ENCODE data around the gene NOL3. TPM values are rescaled to one million over a fixed set of nuclear protein-coding genes. Genes with fewer than 3 reads are reported as not detected.

NOL3 gene
- total and polyA plus RNA-seq, 8 donors = 15.2 to 119 (median 22.7) TPM

GRCh38 chr16:67163164-67163998, 7.0 kb upstream of the NOL3 start:
- no peak overlapping the region for H3K27ac ChIP-seq
- H3K4me1 ChIP-seq = peaks cover 0 to 18% (median 5%) of the 10 kb centered on the region in 3 donors
- peak overlapping the region in 2 of 4 donors; percentile 17 to 27 for H3K4me3 ChIP-seq
- H3K27me3 ChIP-seq = no peaks in the 10 kb centered on the region
- intact Hi-C loops (cut with DNase I) = loop anchor here in 1 of 3 donors (10.0 kb wide), 1 partner anchor 189 kb away; no protein-coding TSS in a partner anchor
- DNase-seq (peak in 3 of 6 donors; percentile 54 to 79 (median 62)), ATAC-seq (peak in 2 of 4 donors; percentile 2 to 6), FAIRE-seq (no peak)
- TF ChIP-seq CTCF (IDR thresholded peaks at IDR 0.05) = no peak
- H3K9me3 ChIP-seq = no peaks in the 10 kb centered on the region
- no peaks in the 10 kb centered on the region for H3K36me3 ChIP-seq
- WGBS, 2 donors = 50 to 59% methylated on average over 97 to 99 of the region's 99 CpGs

- Histone ChIP-seq H3K4me1 (peaks cover 0 to 11% (median 5%) of the 10 kb centered on the region in 3 donors), H3K4me3 (peak overlapping the region in 1 of 4 donors; percentile 27), H3K27me3 (no peaks in the 10 kb centered on the region), H3K36me3 (no peaks in the 10 kb centered on the region), H3K27ac (no peak overlapping the region), H3K9me3 (no peaks in the 10 kb centered on the region)
- ATAC-seq (no peak), FAIRE-seq (no peak), DNase-seq (peak in 4 of 6 donors; percentile 20 to 78 (median 48))
- WGBS, 2 donors = 29 to 36% methylated on average over 32 to 34 of the region's 34 CpGs
- no peak for TF ChIP-seq CTCF (IDR thresholded peaks at IDR 0.05)
- intact Hi-C loops (cut with DNase I) = loop anchor here in 1 of 3 donors (10.0 kb wide), 1 partner anchor 189 kb away; no protein-coding TSS in a partner anchor
Observed at GRCh38 chr16:67163999-67164558, 6.3 kb upstream of the NOL3 start.

- Histone ChIP-seq H3K27ac (no peak within 1 kb of the TSS), H3K36me3 (no peaks in the 10 kb centered on the region), H3K9me3 (no peaks in the 10 kb centered on the region), H3K4me3 (peak within 1 kb of the TSS in 2 of 4 donors; percentile 17 to 30), H3K27me3 (no peaks in the 10 kb centered on the region), H3K4me1 (peaks cover 5 to 14% (median 5%) of the 10 kb centered on the region in 3 donors)
- whole genome bisulfite sequencing, 2 donors = 7 to 15% methylated on average over 30 to 41 of the region's 41 CpGs
- no peak for TF ChIP-seq CTCF (IDR thresholded peaks at IDR 0.05)
- FAIRE-seq (no peak), ATAC-seq (peak in 3 of 4 donors; percentile 12 to 28 (median 18)), DNase-seq (peak in 5 of 6 donors; percentile 32 to 79 (median 61))
- intact Hi-C loops (cut with DNase I) = loop anchor here in 1 of 3 donors (10.0 kb wide), 1 partner anchor 190 kb away; no protein-coding TSS in a partner anchor
Observed at GRCh38 chr16:67164599-67165061, 5.7 kb upstream of the NOL3 start, which contains the start of gene HSF4. TSS of gene HSF4 (plus strand) at chr16:67164745. CDS start at chr16:67164812, 67 bp downstream.

DNA sequence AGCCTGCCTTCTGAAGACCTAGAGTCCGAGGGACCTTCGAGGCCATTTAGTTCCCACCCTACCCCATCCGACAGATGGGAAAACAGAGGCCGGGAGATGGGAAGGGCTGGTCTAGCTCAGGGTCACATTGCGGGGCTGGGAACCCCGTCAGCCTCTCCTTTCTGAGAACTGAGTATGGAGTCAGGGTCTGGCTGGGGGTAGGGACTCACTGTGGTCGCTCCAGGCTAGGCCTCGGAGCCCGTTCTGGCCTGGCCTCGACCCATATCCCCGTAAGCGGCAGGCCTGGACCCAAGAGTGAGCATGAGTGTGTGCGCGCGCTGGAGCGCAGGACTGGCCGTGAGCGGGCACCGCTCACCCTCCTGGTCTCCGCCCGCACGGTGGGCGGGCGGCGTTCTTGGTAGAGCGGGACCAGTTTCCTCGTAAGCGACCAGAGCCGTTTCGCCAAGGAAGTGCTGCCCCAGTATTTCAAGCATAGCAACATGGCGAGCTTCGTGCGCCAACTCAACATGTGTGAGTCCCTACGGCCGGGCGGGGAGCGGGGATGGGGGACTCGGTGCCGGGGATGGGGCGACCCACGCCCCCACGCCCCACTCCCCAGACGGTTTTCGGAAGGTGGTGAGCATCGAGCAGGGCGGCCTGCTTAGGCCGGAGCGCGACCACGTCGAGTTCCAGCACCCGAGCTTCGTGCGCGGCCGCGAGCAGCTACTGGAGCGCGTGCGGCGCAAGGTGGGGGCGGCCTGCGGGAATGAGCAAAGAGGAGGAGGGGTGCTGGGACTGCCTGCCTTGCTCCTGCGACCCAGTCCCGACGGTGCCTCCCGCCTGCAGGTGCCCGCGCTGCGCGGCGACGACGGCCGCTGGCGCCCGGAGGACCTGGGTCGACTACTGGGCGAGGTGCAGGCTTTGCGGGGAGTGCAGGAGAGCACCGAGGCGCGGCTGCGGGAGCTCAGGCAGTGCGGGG, 4.9 kb upstream of the NOL3 start:
- no peak for ATAC-seq

More for the DNA sequence above, 4.9 kb upstream of the NOL3 start:
- Histone ChIP-seq H3K27ac (no peak overlapping the region), H3K4me1 (peaks cover 5 to 19% (median 9%) of the 10 kb centered on the region in 3 donors), H3K9me3 (no peaks in the 10 kb centered on the region), H3K4me3 (peak overlapping the region in 1 of 4 donors; percentile 30), H3K36me3 (no peaks in the 10 kb centered on the region), H3K27me3 (no peaks in the 10 kb centered on the region)
- peak in 4 of 6 donors; percentile 10 to 74 (median 46) for DNase-seq
- TF ChIP-seq CTCF (IDR thresholded peaks at IDR 0.05) = no peak
- intact Hi-C loops (cut with DNase I) = loop anchor here in 1 of 3 donors (10.0 kb wide), 1 partner anchor 191 kb away; no protein-coding TSS in a partner anchor
- WGBS, 2 donors = 54 to 58% methylated on average over 80 to 85 of the region's 85 CpGs
- no peak for FAIRE-seq
